DOHH2 (cell line): ENCODE data around the gene BLID.

Experiments used
- H3F3A ChIP-seq: fragments of 200-600 bp; sonication (generic), shearing (Covaris generic); 2 replicates; pipeline ENCODE4 v1.6.0; 2016; ENCODE audit warnings: antibody characterized with exemption, mild to moderate bottlenecking; ENCODE audit not compliant: control insufficient read depth, insufficient read depth
- H3K27ac ChIP-seq: fragments of 200-600 bp; sonication (generic); 2 replicates; pipeline ENCODE4 v1.5.1; 2014; ENCODE audit warnings: low read depth, mild to moderate bottlenecking, low read length, moderate library complexity
- H3K27me3 ChIP-seq: fragments of 200-600 bp; sonication (generic); 2 replicates; pipeline ENCODE4 v1.6.1; 2014; ENCODE audit warnings: mild to moderate bottlenecking, low read length, mixed read lengths; ENCODE audit not compliant: control insufficient read depth
- H3K36me3 ChIP-seq: fragments of 200-600 bp; sonication (generic); 2 replicates; pipeline ENCODE4 v1.6.1; 2014; ENCODE audit warnings: mild to moderate bottlenecking, low read length, moderate library complexity, mixed read lengths; ENCODE audit not compliant: control insufficient read depth
- H3K4me1 ChIP-seq: fragments of 200-600 bp; sonication (generic); 2 replicates; pipeline ENCODE4 v1.6.1; 2014; ENCODE audit warnings: mild to moderate bottlenecking, low read length, mixed read lengths; ENCODE audit not compliant: control insufficient read depth
- H3K4me2 ChIP-seq: fragments of 200-600 bp; sonication (generic); 2 replicates; pipeline ENCODE4 v1.6.0; 2014; ENCODE audit warnings: mild to moderate bottlenecking, low read length, moderate library complexity
- H3K4me3 ChIP-seq: fragments of 200-600 bp; sonication (generic); 2 replicates; pipeline ENCODE4 v1.5.1; 2014; ENCODE audit warnings: mild to moderate bottlenecking, low read length, mixed read lengths
- H3K79me2 ChIP-seq: fragments of 200-600 bp; sonication (generic); 2 replicates; pipeline ENCODE4 v1.6.1; 2014; ENCODE audit warnings: mild to moderate bottlenecking, low read length, mixed read lengths; ENCODE audit not compliant: control insufficient read depth
- H3K9me2 ChIP-seq: fragments of 200-600 bp; sonication (generic); replicated peaks from 2 replicates; pipeline ENCODE4 v1.6.1; 2014; ENCODE audit warnings: mild to moderate bottlenecking, low read length, mixed read lengths; ENCODE audit not compliant: control insufficient read depth
- H3K9me3 ChIP-seq: fragments of 200-600 bp; sonication (generic); 2 replicates; pipeline ENCODE4 v1.6.1; 2014; ENCODE audit warnings: antibody characterized with exemption, low read length, mixed read lengths; ENCODE audit not compliant: control insufficient read depth, insufficient read depth
- H4K20me1 ChIP-seq: fragments of 200-600 bp; sonication (generic); 2 replicates; pipeline ENCODE4 v1.6.0; 2014; ENCODE audit warnings: low read depth, mild to moderate bottlenecking, antibody characterized with exemption, low read length, moderate library complexity; ENCODE audit not compliant: control insufficient read depth, insufficient read depth
- CTCF ChIP-seq: fragments of 200-600 bp; sonication (generic); IDR thresholded peaks from one replicate; pipeline ENCODE4 v1.5.1; 2014; ENCODE audit warnings: antibody characterized with exemption, mild to moderate bottlenecking, low read depth, low read length; ENCODE audit not compliant: poor library complexity, severe bottlenecking
- EZH2phosphoT487 ChIP-seq: fragments of 200-600 bp; sonication (generic); IDR thresholded peaks from 2 replicates; pipeline ENCODE4 v1.6.1; 2017; ENCODE audit warnings: borderline replicate concordance, mild to moderate bottlenecking, antibody characterized with exemption, low read length, moderate library complexity, mixed read lengths

The BLID gene

GRCh38 chr11:122122179-122122578, 6.2 kb upstream of the BLID start:
- Histone ChIP-seq H3K9me3 (no peaks in the 10 kb centered on the region), H3K27me3 (no peaks in the 10 kb centered on the region), H3K4me1 (no peaks in the 10 kb centered on the region), H3K9me2 (no peaks in the 10 kb centered on the region), H4K20me1 (no peaks in the 10 kb centered on the region), H3K4me3 (no peak overlapping the region), H3F3A (no peaks in the 10 kb centered on the region), H3K79me2 (no peaks in the 10 kb centered on the region), H3K27ac (no peak overlapping the region), H3K4me2 (no peak overlapping the region), H3K36me3 (no peaks in the 10 kb centered on the region)
- TF ChIP-seq CTCF (no peak), EZH2phosphoT487 (no peak)

- Histone ChIP-seq H3K4me3 (no peak overlapping the region), H3K9me3 (no peaks in the 10 kb centered on the region), H3K4me2 (no peak overlapping the region), H4K20me1 (no peaks in the 10 kb centered on the region), H3K79me2 (no peaks in the 10 kb centered on the region), H3F3A (no peaks in the 10 kb centered on the region), H3K9me2 (no peaks in the 10 kb centered on the region), H3K27ac (no peak overlapping the region), H3K4me1 (no peaks in the 10 kb centered on the region), H3K27me3 (no peaks in the 10 kb centered on the region), H3K36me3 (no peaks in the 10 kb centered on the region)
- no peak for TF ChIP-seq EZH2phosphoT487
- TF ChIP-seq CTCF, result no peak
Measured at GRCh38 chr11:122120096-122120495, 4.1 kb upstream of the BLID start.

- no peaks in the 10 kb centered on the region for H3K36me3 ChIP-seq
- no peaks in the 10 kb centered on the region for H3K27me3 ChIP-seq
- H4K20me1 ChIP-seq, result no peaks in the 10 kb centered on the region
- H3K4me1 ChIP-seq, result no peaks in the 10 kb centered on the region
- H3K79me2 ChIP-seq, result no peaks in the 10 kb centered on the region
- H3F3A ChIP-seq, result no peaks in the 10 kb centered on the region
- H3K4me2 ChIP-seq, result no peak overlapping the region
- no peaks in the 10 kb centered on the region for H3K9me3 ChIP-seq
- H3K9me2 ChIP-seq, result no peaks in the 10 kb centered on the region
- H3K4me3 ChIP-seq, result no peak overlapping the region
- no peak overlapping the region for H3K27ac ChIP-seq
- TF ChIP-seq CTCF (no peak), EZH2phosphoT487 (no peak)
Measured at GRCh38 chr11:122116591-122116990, 576 bp upstream of the BLID start.

DNA sequence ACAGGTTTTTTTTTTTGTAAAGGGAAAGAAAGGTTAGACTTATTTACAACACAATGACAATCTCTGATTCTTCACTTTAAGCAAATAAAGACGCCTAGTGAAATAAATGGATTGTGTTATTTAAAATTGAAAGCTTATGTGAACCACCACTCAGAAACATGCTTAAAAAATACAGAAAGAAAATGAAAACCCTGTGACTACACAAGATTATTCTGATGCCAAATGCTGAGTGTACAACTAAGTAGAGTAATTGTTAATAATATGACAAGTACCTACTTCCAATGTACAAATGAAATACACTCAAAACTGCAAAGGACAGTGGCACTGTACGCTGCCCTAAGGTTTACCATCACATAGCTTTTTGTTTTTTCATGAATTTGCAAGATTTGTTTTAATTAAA, 1.0 kb downstream of the BLID start:
- Histone ChIP-seq H3K79me2 (no peaks in the 10 kb centered on the region), H3K9me3 (no peaks in the 10 kb centered on the region), H3K36me3 (no peaks in the 10 kb centered on the region), H3K27ac (no peak overlapping the region), H3K4me1 (no peaks in the 10 kb centered on the region), H3K4me3 (no peak overlapping the region), H4K20me1 (no peaks in the 10 kb centered on the region), H3K9me2 (no peaks in the 10 kb centered on the region), H3K27me3 (no peaks in the 10 kb centered on the region), H3F3A (no peaks in the 10 kb centered on the region), H3K4me2 (no peak overlapping the region)
- TF ChIP-seq EZH2phosphoT487 (no peak), CTCF (no peak)
